GM19099 (cell line): ENCODE data around the gene APOA5.

Experiments
- POLR2A ChIP-seq: IDR thresholded peaks from 3 replicates; pipeline ENCODE4 v1.6.1; 2011; ENCODE audit warnings: low read depth; ENCODE audit not compliant: insufficient read length; ENCODE audit errors: extremely low read depth

APOA5 gene

DNA sequence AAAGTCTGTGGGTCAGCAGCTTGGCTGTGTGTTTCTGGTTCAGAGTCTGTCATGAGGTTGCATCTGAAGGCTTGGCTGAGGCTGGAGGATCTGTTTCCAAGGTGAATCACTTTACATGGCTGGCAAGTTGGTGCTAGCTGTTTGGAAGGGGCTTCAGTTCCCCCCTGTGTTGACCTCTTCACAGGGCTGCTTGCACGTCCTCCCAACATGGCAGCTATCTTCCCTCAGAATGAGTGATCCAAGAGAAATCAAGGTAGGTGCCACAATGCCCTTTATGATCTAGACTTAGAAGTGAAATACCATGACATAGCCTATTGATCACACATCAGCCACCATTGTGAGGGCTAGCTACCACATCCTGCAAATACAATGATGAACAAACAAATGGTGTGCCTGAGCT, 21.5 kb upstream of the APOA5 start:
- no peak for TF ChIP-seq POLR2A

DNA sequence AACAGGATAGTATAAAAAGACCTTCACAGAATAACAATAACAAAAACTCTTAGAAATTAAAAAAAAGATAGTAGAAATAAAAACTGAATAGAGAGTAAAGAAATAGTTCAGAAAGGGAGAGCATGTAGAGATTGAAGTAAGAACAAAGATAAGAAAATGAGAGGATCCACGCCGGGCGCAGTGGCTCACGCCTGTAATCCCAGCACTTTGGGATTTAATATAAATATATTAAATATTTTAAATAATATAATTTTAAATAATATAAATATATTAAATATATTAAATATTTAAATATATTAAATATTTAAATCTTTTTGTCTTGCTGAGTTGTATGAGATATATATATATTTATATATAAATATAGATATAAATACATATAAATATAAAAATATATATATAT, 20.4 kb upstream of the APOA5 start:
- TF ChIP-seq POLR2A, result no peak

DNA sequence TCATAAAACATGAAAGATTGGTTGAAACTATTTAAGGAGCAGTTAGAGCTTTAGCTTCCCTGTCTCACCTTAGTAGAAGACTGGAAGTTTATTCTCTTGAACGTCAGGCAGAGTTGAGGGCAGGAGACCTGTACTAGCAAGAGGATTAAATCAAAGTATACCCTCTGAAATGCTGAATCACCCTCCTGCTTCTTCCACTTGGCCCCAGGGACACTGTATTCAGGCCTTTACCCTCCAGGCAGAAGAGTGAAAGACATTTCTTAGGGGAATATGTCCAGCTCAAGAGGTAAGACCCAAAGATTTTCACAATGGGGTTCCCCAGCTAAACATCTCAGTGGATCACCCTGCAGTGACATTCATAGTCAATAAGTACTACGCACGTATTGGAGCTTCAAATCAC, 19.5 kb upstream of the APOA5 start:
- no peak for TF ChIP-seq POLR2A

DNA sequence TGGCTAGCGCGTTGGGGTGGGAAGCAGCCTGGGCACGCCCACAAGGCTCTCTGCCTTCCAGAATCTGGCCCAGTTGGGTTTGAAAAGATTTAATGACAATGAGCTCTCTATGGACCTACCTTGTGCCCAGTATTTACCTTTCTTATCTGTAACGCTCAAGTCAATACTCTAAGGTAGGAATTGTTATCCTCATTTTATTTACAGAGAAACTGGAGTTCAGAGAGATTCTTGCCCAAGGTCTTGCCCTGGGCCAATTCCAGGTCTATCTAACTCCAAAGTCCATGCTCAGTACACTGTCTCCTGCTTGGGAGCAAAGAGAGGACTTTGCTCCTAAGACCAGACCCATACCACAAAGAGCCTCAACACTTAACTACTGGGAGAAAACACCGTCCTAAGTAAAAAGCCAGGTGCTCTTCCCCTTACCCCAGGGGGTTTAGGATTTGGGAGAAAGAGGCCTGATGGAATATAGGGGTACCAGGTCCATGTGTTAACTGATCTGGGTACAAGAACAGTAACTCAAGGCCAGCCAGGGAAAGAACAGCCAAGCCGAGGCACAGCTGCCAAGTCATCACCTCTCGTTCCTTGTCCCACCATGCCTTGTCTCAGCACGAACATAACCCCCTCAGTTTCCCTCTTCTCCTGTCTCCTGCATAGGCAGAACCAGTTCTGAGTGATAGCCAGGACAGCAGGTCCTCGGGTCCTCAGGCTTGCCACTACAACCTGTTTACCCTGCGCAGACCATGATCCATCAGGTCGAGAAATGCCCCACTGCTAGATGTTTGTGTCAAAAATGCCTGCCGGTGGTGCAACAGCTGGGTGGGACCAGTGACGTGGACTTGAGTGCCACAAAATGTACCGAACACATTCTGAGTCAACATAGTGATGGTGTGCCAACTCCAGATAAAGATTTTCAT, 16.8 kb upstream of the APOA5 start:
- TF ChIP-seq POLR2A, result no peak

DNA sequence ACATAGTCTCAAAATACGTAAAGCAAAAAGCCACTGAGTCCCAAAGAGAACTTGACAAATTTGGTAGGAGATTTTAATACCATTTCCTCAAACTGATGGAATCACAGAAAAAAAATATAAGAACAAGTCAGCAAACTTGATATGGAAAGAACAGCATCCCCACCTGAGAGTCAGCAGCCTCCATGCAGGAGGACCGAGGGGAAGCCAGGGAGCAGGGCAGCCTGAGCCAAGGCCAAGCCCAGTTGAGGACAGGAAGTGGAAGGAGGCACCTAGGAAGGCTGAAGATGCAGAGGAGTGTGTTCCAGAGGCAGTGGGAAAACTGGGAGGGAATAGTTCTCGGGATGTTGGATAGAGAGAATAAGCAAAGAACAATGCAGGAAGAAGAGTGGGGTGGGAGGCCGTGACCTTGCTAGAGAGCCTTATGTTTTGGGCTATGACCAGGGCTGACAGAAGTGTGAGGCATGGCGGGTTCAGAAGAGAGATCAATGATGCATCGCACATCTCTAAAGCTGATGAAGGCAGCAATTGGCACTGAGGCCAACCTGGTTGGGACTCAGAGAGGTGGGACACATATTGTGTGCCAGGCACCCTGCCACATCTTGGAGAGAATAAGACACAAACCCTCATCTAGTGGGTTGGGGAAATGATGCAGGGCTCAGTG, 16.1 kb upstream of the APOA5 start:
- no peak for TF ChIP-seq POLR2A

DNA sequence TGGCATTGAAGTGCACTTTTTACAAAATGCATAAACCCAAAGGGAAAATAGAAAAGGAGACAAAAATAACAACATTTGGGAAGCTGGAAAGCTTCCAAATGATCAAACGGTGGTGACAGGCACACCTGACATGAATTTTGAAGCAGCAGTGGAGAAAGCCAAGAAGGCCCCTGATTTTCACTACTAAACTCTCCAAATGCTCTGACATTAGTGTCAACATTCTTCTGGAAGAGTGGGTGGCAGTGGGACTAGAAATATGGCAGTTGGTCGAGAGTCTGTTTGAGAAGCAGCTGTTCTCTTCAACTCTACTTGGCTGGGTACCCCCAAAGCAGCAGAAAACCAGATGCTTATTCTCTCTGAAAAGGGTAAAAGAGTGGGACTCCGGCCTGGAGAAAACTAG, 12.3 kb upstream of the APOA5 start:
- no peak for TF ChIP-seq POLR2A

DNA sequence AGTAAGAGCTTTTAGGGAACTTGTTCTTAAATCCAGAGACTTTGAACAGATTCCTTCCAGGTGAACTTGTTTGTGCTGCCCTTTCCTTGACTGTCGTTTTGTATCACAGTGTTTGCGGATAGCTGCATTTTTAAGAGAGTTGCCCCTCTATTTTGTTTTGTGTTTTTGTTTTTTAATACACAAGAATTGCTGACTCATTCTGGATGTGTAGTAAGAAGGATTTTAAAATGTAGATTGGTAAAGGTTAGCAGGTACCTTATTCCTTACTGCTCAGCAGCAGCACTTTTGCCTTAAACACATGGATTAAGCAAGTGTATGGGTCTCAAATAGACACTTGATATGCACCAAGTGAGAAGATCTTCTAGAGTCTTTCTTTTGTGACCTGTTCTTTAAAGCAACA, 8.9 kb upstream of the APOA5 start:
- no peak for TF ChIP-seq POLR2A

DNA sequence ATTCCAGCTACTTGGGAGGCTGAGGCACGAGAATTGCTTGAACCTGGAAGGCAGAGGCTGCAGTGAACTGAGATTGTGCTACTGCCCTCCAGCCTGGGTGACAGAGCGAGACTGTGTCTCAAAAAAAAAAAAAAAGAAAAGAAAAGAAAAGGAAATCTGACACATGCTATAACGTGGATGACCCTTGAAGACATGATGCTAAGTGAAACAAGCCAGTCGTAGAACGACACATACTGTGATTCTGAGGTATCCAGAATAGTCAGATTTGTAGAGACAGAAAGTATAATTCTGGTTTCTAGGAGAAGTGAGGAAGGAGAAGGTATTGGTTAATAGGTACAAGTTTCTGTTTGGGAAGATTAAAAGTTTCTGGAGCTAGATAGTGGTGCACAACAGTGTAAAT, 6.7 kb upstream of the APOA5 start:
- TF ChIP-seq POLR2A, result no peak

DNA sequence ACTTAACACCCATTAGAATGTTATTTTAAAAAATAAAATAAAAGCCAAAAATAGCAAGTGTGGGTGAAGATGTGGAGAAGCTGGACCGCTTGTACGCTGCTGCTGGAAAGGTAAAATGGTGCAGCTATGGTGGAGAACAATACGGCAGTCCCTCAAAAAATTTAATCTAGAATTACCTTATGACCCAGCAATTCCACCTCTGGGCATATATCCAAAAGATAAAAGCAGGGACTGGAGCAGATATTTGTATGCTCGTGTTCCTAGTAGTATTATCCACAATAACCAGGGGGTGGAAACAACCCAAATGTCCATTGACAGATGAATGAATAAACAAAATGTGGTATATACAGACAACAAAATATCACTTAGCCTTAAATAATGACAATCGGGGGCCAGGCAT, 6.1 kb upstream of the APOA5 start:
- no peak for TF ChIP-seq POLR2A

DNA sequence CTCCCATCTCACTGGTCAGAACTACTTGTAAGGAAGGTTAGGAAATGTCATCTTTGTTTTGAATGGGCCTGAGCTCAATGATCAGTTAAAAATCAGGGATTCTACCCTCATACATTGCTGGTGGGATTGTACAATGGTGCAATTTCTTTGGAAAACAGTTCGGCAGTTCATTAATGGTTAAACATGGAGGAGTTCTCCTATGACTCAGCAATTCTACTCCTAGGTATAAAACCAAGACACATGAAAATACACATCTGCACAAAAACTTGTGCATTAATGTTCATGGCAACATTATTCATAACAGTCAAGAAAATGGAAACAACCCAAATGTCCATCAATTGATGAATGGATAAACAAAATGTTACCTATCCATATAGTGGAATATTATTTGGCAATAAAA, 4.9 kb upstream of the APOA5 start:
- TF ChIP-seq POLR2A, result no peak

DNA sequence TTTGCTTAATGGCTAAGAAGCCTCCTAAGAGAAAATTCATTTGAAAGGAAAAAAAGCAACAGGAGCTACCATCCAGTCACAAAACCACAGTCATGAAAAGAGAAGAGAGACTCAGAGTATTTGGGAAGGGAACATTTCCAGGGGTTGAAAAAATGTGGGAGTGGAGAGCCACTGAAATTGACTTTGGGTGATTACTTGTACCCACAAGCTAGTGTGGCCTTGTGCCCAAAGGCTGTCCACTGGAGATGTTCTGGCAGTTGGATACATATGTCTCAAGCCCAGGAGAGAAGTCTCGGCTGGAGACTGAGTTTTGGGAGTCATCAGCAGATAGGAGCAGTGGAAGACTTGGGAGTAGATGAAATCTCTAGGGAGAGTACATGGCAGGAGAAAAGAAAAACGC, 3.2 kb upstream of the APOA5 start:
- TF ChIP-seq POLR2A, result no peak

DNA sequence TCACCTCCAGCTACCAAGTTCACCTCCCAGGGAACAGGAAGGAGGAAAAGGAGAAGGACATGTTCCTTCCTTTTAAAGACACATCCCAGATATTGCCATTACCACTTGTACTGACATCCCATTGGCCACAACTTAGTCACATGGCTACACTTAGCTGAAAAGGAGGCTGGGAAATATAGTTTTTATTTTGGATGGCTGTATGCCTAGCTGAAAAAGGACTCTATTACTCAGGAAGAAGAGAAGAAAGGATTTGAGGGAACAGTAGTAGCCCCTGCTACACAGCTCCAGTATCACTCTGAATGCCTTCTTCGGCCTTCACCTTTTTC, 2.1 kb upstream of the APOA5 start:
- no peak for TF ChIP-seq POLR2A

DNA sequence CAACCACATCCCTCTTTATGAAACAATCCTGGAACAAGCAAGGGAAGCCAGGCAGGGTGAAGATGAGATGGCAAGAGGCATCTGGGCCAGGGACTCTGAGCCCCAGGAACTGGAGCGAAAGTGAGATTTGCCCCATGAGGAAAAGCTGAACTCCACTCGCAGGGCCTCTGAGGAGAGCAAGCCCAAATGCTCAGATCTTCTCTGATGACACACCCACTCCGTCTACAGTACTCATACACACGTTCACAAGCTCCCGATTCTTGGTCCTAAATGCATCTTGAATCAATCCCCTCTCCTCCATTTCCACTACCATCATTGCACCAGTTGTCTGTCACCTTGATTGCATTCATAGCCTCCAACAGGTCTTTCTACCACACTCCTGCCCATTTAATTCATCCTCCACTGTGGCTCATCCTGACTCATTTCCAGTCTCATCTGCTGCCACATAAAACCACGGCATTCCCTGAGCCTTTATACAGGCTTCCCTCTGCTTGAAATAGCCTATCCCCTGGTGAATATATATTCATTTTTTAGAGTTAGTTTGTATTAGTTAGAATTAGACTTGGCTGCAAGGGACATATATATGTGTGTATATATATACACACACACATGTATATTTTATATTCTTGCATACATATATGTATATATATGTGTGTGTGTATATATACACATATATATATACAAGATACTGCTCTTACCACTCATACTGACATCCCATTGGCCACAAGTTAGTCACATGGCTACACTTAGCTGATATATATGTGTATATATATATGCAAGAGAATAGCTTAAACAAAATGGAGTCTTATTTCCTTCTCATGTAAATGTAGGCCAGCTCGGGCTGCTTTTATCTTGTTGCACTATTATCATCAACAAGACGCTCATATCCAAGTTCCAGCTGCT, 1.4 kb upstream of the APOA5 start:
- no peak for TF ChIP-seq POLR2A

DNA sequence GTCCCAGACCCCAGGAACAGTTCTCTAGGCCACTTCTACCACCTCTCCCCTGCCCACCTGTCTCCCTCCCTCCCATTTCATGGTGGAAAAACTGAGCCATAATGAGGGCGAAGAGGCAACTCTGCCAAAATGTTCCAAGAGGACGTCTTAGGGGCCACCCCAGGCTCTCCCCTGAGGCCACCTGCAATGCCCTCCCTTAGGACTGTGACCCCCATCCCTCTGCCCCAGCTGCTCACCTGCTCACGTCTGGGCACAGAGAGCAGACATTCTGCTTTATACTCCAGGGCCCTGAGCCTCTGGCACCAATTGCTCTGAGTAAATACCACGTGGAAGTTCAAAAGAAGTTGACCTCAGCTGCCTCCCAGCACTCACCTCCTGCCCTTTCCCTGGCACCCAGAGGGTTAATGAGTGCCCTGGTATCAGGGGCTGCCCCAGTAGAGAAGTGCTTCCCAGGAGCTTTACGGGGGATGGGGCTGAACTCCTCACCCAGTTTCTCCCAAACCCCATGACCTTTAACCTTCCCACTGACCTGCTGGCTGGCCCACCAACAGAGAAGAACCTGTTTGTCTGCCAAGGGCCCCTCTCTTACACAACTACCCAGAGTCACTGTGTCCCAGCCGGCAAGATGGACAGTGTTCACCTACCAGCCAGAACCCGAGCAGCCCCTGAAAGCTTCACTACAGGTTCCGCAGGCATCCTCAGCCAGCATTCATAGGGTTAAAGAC, 627 bp upstream of the APOA5 start:
- TF ChIP-seq POLR2A, result no peak
